ENCODE measurements around the gene RHO.

- TF ChIP-seq CTCF (conservative IDR thresholded peaks at IDR 0.05 in 1 of 2, IDR thresholded peaks at IDR 0.05 in 1 of 2; ENCODE audit: extremely low read depth in 1 of 2, insufficient read depth in 1 of 2, low read depth in 1 of 2, low read length in 2 of 2) (no peak), EZH2 (IDR thresholded peaks at IDR 0.05; ENCODE audit: borderline replicate concordance, low read length) (no peak)
These were observed 21.4 kb downstream of the RHO start for GRCh38 chr3:129549805-129550204.
